HG03457 (cell line): ENCODE measurements around the gene SLC39A10.
"Not testable (repeated sequence)": the region's sequence is repeated elsewhere in the genome, so short reads cannot be mapped to it uniquely, and the experiment has no call there.

Experiments
- ATAC-seq: cut with Tn5 transposase; IDR thresholded peaks from one replicate; pipeline ENCODE4 v1.9.1; 2021; ENCODE audit warnings: moderate number of reproducible peaks; ENCODE audit not compliant: unreplicated experiment

SLC39A10 gene

GRCh38 chr2:195644708-195645107 lies 12.3 kb upstream of the SLC39A10 start:
- not testable (repeated sequence) for ATAC-seq

- no peak for ATAC-seq
Measured at GRCh38 chr2:195645413-195645812, 11.6 kb upstream of the SLC39A10 start.

DNA sequence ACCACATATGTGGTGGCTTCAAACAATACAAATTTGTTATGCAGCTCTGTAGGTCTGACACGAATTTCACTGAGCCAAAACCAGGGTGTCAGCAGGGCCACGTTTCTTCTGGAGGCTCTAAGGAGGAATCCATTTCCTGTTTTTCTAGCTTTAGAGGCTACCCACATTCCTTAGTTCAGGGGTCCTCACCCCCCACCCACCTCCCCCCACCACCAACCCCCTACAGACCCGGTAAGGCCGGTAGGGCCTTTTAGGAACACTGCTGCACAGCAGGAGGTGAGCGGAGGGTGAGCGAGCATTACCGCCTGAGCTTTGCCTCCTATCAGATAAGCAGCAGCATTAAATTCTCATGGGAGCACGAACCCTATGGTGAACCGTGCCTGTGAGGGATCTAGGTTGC lies 10.6 kb upstream of the SLC39A10 start:
- no peak for ATAC-seq

- ATAC-seq: no peak
Measured at GRCh38 chr2:195647302-195647701, 9.7 kb upstream of the SLC39A10 start.

DNA sequence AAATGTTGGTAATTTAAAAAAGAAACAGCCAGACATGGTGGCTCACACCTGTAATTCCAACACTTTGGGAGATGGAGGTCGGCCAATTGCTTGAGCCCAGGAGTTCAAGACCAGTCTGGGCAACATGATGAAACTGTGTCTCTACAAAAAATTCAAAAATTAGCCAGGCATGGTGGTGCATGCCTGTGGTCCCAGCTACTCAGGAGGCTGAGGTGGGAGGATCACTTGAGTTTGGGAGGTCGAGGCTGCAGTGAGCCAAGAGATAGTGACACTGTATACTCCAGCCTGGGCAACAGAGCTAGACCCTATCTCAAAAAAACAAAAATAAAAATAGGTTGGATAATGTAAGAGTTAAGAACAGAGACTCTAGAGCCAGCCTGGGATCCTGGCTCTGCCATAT lies 8.7 kb upstream of the SLC39A10 start:
- ATAC-seq: not testable (repeated sequence)

DNA sequence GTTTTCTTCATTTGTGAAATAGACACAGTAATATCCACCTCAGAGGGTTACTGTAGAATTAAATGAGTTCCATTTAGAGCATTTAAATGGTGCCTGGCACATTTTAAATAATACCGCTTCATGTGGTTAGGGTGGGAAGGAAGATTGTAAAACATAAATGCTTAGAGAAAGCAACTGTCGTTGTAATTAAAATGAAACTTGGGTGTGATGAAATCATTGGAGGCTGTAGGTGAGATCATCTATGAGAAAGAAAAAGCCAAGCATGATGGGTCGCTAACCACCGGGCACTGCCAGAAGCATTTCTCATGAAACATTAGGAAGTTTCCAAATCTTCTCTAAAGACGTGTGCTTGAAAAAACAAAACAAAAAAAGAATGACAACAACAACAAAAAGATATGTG lies 8.2 kb upstream of the SLC39A10 start:
- no peak for ATAC-seq

- ATAC-seq: peak; percentile 14
Measured at GRCh38 chr2:195649629-195650190, 7.3 kb upstream of the SLC39A10 start.

DNA sequence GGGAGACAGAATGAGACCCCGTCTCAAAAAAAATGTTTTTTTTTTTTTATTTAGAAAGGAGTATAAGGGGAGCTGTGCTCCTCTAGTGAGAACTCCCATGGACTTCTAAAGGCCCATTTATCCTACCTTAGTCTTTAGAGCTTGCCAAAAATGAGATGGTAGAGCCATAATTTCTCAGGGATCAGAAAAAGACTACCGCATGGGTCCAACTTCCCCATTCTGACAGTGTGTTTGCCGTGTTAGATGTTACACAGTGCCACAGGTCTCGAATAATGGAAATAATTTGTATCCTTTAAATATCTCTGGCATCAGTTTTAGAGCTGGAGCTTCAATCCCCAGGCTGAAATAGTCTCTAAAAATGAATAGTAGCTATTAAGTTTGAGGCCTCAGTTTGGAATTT lies 6.0 kb upstream of the SLC39A10 start:
- no peak for ATAC-seq

DNA sequence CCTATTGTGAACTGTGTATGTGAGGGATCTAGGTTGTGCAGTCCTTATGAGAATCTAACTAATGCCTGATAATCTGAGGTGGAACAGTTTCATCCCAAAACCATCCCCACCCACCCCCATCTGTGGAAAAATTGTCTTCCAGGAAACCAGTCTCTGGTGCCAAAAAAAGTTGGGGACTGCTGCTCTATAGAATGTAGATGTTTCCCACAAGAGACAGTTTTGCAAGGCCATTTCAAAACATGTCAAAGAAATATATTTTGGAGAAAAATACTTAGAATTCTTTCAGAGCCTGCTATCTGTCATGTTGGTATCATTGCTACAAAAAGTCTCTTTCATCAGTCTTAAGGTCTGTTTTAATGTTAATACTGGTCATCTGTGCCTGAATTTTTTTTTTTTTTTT lies 4.1 kb upstream of the SLC39A10 start:
- ATAC-seq: no peak

DNA sequence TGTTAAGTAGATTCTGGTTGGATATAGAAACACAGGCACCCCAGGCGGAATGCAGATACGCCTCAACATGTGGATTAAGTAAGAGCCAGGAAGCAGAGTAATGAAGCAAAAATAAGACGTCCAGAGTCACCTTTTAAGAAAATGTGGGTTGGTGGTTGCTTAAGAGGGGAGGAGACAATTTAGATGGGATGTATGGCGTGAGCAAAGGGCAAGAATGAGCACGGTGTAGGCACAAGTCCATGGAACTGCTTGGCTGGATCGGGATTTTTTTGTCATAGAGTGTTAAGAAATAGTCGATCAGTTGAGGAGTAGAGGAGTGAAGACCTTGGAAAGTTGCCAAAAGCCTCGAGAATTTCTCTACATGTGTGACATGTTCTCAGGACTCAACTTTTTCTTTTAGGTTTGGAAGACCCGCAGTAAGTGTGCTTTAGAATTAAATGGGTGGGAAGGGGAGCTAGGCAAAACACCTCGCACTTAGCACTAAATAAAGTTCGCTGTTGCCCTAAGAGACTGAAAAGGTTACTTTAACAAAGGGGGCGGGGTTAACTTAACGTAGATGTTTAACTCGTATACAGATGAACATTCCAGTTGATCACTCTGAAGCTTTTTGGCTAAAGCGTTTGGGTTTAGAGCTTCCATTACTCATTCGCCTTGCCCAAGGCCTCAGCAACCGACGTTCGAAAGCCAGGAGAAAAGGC lies 716 bp upstream of the SLC39A10 start:
- ATAC-seq: no peak

DNA sequence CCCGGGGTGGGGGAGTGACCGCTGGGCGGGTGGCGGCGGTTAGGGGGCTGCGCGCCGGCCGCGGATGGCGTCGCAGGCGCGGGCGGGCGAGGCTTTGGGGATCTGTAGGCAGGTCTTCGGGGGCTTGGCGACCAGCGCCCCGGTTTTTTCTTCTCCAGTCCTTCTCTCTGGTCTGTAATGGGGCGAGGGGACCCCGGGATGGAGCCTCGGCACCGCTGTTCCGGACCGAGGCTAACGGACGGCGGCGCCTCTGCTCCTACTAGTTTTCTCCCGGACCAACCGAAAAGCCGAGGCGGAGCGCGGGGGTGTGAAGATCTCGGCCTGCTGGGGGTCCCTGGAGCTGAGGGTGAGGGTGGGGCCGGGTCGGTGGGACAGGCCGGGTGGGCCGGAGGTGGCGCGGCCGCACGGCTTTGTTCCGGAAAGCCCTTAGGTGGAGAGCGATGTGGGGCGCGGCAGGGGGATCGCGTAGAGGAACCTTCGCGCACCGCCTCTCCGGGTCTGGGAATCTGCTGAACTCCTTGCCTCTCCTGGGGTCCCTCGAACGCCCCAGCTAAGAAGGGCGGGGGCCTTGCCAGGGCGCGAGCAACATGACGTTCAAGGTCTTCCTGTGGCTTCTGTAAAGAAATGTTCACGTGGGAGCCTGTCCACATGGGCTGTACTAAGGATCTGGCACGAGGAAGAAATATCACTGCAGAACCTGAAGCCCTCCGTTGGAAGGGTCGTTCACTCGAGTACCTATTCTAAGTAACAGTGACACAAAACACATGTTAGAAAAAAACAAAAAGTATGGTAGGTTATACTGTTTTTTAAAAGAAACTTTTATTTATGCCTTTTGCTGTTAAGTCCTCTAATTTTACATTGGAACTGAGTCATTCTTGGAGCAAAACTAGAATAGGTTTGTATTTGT lies 861 bp downstream of the SLC39A10 start:
- peak; percentile 13 for ATAC-seq

GRCh38 chr2:195658541-195658890 lies 1.5 kb downstream of the SLC39A10 start:
- ATAC-seq: no peak

GRCh38 chr2:195659114-195659513 lies 2.1 kb downstream of the SLC39A10 start:
- no peak for ATAC-seq

GRCh38 chr2:195659982-195660890 lies 3.2 kb downstream of the SLC39A10 start:
- no peak for ATAC-seq

GRCh38 chr2:195662138-195662537 lies 5.1 kb downstream of the SLC39A10 start:
- ATAC-seq: no peak

- ATAC-seq: no peak
Measured at GRCh38 chr2:195663007-195663406, 6.0 kb downstream of the SLC39A10 start.

DNA sequence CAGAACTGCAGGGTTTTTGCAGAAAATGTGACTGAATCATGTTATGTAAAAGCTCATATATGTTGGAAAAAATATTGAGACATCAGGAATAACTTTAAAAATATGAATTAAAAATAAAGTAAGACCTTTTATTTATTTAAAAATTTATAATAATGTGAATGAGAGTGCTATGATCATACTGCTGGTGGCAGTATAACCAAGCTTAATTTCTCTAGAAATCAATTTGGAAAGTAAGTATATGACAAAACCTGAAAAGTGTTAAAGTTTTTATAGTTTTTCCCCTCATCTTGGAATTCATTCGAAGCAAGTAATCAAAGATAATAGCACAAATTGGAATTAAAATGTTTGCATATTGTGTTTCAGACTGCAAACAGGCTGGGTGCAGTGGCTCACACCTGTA lies 7.5 kb downstream of the SLC39A10 start:
- no peak for ATAC-seq

- not testable (repeated sequence) for ATAC-seq
Measured at GRCh38 chr2:195665153-195665552, 8.1 kb downstream of the SLC39A10 start.

- ATAC-seq: no peak
Measured at GRCh38 chr2:195666113-195666712, 9.2 kb downstream of the SLC39A10 start.

DNA sequence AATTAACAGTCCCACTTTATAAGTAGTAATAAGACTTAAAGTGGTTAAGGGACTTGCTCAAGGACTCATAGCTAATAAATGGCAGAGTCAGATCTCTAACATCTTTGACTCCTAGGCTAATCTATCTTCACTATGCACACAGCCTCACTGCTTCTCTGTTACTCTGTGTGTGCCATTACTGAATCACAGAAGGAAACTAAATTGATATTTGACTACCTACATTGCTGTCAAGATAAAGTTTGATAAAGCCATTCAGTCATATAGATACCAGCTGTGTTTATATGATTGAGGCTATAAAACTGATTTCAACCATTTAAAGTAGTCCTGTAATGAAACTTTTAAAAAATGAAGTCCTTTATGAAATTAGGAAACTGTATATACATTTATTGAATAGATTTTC lies 10.9 kb downstream of the SLC39A10 start:
- ATAC-seq: no peak

DNA sequence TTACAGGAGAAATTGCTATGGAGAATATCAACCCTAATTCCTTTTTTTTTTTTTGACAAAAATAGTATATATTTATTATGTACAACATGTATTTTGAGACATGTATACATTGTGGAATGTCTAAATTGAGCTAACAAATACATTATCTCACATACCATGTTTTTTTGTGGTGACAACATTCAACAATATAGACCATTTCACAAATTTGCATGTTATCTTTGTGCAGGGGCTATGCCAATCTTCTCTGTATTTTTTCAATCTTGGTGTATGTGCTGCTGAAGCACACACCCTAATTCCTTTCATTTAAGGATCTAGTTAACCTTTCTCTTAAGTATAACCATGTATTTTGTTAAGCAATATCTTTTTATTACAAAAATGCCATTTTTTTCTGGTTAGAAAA lies 13.2 kb downstream of the SLC39A10 start:
- ATAC-seq: no peak
